HEK293 (cell line): ENCODE results near the gene APLF.

Experiments used
- CTCF ChIA-PET: fragments of 350-600 bp; formaldehyde crosslinking; extraction: SDS; loops from one replicate; lab custom pipeline; 2021; ENCODE audit warnings: antibody characterized with exemption; lab: Yijun Ruan, JAX
- POLR2A ChIA-PET: fragments of 300-600 bp; formaldehyde crosslinking; extraction: SDS; loops from one replicate; lab custom pipeline; 2020; ENCODE audit warnings: antibody characterized with exemption, inconsistent platforms; lab: Yijun Ruan, JAX
- H3K27ac ChIP-seq: fragments of 200-500 bp; sonication (Bioruptor generic); 2 replicates; pipeline ENCODE4 v1.5.1; 2014; ENCODE audit warnings: low read depth, low read length, control low read depth, inconsistent platforms; ENCODE audit errors: extremely low read depth
- H3K36me3 ChIP-seq, 2 experiments: fragments of 200-500 bp in 1 of 2; sonication (Bioruptor generic) in 1 of 2; 1 replicate in 1 of 2; 2 replicates in 1 of 2; pipeline ENCODE4 v1.5.1; 2014 to 2017; ENCODE audit warnings: inconsistent platforms in 2 of 2, low read length in 2 of 2; ENCODE audit not compliant: control insufficient read depth in 2 of 2, insufficient read depth in 1 of 2
- H3K4me1 ChIP-seq: fragments of 200-500 bp; sonication (Bioruptor generic); 2 replicates; pipeline ENCODE4 v1.5.1; 2014; ENCODE audit warnings: mild to moderate bottlenecking, low read length, inconsistent platforms; ENCODE audit not compliant: control insufficient read depth, insufficient read depth
- H3K4me3 ChIP-seq: 2 replicates; pipeline ENCODE4 v1.5.1; 2011; ENCODE audit warnings: low read depth, mild to moderate bottlenecking, control low read depth, low read length, moderate library complexity
- H3K9me3 ChIP-seq: fragments of 200-500 bp; sonication (Bioruptor generic); 2 replicates; pipeline ENCODE4 v1.5.1; 2014; ENCODE audit warnings: low read depth, low read length, inconsistent platforms; ENCODE audit not compliant: control insufficient read depth, insufficient read depth
- GFI1B ChIP-seq: fragments of 450-650 bp; formaldehyde crosslinking; IDR thresholded peaks from 2 replicates; pipeline ENCODE4 v1.5.1; 2016; ENCODE audit warnings: missing biosample characterization, missing genetic modification characterization
- GLIS2 ChIP-seq: fragments of 450-650 bp; formaldehyde crosslinking; IDR thresholded peaks from 2 replicates; pipeline ENCODE4 v1.5.1; 2016; ENCODE audit warnings: missing biosample characterization, missing genetic modification characterization
- PBX3 ChIP-seq: sonication (generic); formaldehyde crosslinking; IDR thresholded peaks from 2 replicates; pipeline ENCODE4 v1.8.1; 2022; ENCODE audit warnings: mild to moderate bottlenecking, moderate library complexity, missing genetic modification reagents
- REST ChIP-seq: fragments of 450-650 bp; formaldehyde crosslinking; IDR thresholded peaks from 2 replicates; pipeline ENCODE4 v1.5.1; 2016; ENCODE audit warnings: missing biosample characterization, missing genetic modification characterization
- TSHZ1 ChIP-seq: fragments of 450-650 bp; formaldehyde crosslinking; IDR thresholded peaks from 2 replicates; pipeline ENCODE4 v1.5.1; 2016; ENCODE audit warnings: missing biosample characterization, missing genetic modification characterization, borderline replicate concordance
- ZBTB44 ChIP-seq: fragments of 450-650 bp; IDR thresholded peaks from 2 replicates; pipeline ENCODE4 v1.5.1; 2018; ENCODE audit warnings: missing biosample characterization, mild to moderate bottlenecking, missing genetic modification characterization
- ZNF221 ChIP-seq: fragments of 450-650 bp; formaldehyde crosslinking; IDR thresholded peaks from 2 replicates; pipeline ENCODE4 v1.5.1; 2017; ENCODE audit warnings: missing biosample characterization, missing genetic modification characterization, borderline replicate concordance
- ZNF366 ChIP-seq: fragments of 450-650 bp; formaldehyde crosslinking; conservative IDR thresholded peaks from 2 replicates; pipeline ENCODE4 v1.5.1; 2016; ENCODE audit warnings: missing biosample characterization, missing genetic modification characterization
- ZNF488 ChIP-seq: fragments of 450-650 bp; formaldehyde crosslinking; IDR thresholded peaks from 2 replicates; pipeline ENCODE4 v1.5.1; 2016; ENCODE audit warnings: missing biosample characterization, missing genetic modification characterization
- ZNF529 ChIP-seq: fragments of 450-650 bp; formaldehyde crosslinking; IDR thresholded peaks from 2 replicates; pipeline ENCODE4 v1.5.1; 2017; ENCODE audit warnings: missing genetic modification characterization, missing biosample characterization; ENCODE audit not compliant: insufficient replicate concordance
- ZNF549 ChIP-seq: fragments of 450-650 bp; IDR thresholded peaks from 2 replicates; pipeline ENCODE4 v1.5.1; 2018; ENCODE audit warnings: missing biosample characterization, missing genetic modification characterization, mild to moderate bottlenecking, inconsistent platforms, moderate library complexity
- ZNF747 ChIP-seq: fragments of 450-650 bp; formaldehyde crosslinking; IDR thresholded peaks from 2 replicates; pipeline ENCODE4 v1.5.1; 2016; ENCODE audit warnings: missing biosample characterization, missing genetic modification characterization

The APLF gene

GRCh38 chr2:68565858-68566257 lies 98.5 kb downstream of the APLF start (continued):
- TF ChIP-seq ZBTB44 (no peak), ZNF488 (tag by site-specific recombination) (no peak), PBX3 (no peak)

GRCh38 chr2:68566362-68566761 lies 99.0 kb downstream of the APLF start:
- ChIA-PET CTCF (no interaction called here), POLR2A (no interaction called here)
- Histone ChIP-seq H3K4me1 (no peaks in the 10 kb centered on the region), H3K4me3 (no peak overlapping the region)
- TF ChIP-seq REST (tag by site-specific recombination) (no peak), ZNF747 (no peak), GLIS2 (tag by site-specific recombination) (no peak), ZNF221 (tag by site-specific recombination) (no peak)
- TF ChIP-seq, all 188 proteins: peak for 0
- Histone ChIP-seq H3K36me3 (no peaks in the 10 kb centered on the region), H3K9me3 (no peaks in the 10 kb centered on the region), H3K27ac (no peak overlapping the region)

GRCh38 chr2:68568116-68568515 lies 100.7 kb downstream of the APLF start:
- TF ChIP-seq ZNF366 (tag by site-specific recombination): no peak
- no peak for TF ChIP-seq GFI1B (tag by site-specific recombination)
- no peak for TF ChIP-seq ZNF529 (tag by site-specific recombination)
- TF ChIP-seq TSHZ1: no peak
- TF ChIP-seq ZNF549: no peak
- no peaks in the 10 kb centered on the region for H3K36me3 ChIP-seq
- no peak overlapping the region for H3K27ac ChIP-seq
- no peak overlapping the region for H3K4me3 ChIP-seq
- H3K9me3 ChIP-seq: no peaks in the 10 kb centered on the region
- POLR2A ChIA-PET: no interaction called here
- CTCF ChIA-PET: interaction anchor here (1.4 kb wide), 1 partner anchor 80 kb away, joined by 3 read pairs; no protein-coding TSS in a partner anchor
- H3K4me1 ChIP-seq: no peaks in the 10 kb centered on the region
